GM06990 (cell line): ENCODE data around the gene MTMR10.

Experiments used
- DNase-seq: peaks from one replicate; pipeline ENCODE4 v3.0.0-alpha.2; 2011; ENCODE audit not compliant: insufficient read length; ENCODE audit errors: extremely low read depth
- H3K27me3 ChIP-seq: replicated peaks from 2 replicates; pipeline ENCODE4 v1.6.0; 2011; ENCODE audit warnings: low read length; ENCODE audit not compliant: control insufficient read depth, insufficient read depth
- H3K36me3 ChIP-seq: 2 replicates; pipeline ENCODE4 v1.5.1; 2011; ENCODE audit warnings: low read length; ENCODE audit not compliant: control insufficient read depth, insufficient read depth
- H3K4me3 ChIP-seq: replicated peaks from 2 replicates; pipeline ENCODE4 v1.5.1; 2011; ENCODE audit warnings: low read depth, mild to moderate bottlenecking, control low read depth, low read length
- CTCF ChIP-seq: IDR thresholded peaks from 2 replicates; pipeline ENCODE4 v1.5.1; 2011; ENCODE audit warnings: low read length, control low read depth, mild to moderate bottlenecking, inconsistent platforms; ENCODE audit not compliant: insufficient read depth, poor library complexity, severe bottlenecking

Gene MTMR10

GRCh38 chr15:30984118-30984517, 7.3 kb downstream of the MTMR10 start:
- no peak for DNase-seq
- H3K36me3 ChIP-seq, result peaks cover 3% of the 10 kb centered on the region; the same call in 1 of the 2 replicates
- TF ChIP-seq CTCF, result no peak
- no peak overlapping the region for H3K4me3 ChIP-seq
- H3K27me3 ChIP-seq, result no peaks in the 10 kb centered on the region

- no peak for DNase-seq
- H3K27me3 ChIP-seq, result no peaks in the 10 kb centered on the region
- TF ChIP-seq CTCF, result no peak
- H3K4me3 ChIP-seq, result no peak overlapping the region
- H3K36me3 ChIP-seq, result peaks cover 6% of the 10 kb centered on the region
Observed at GRCh38 chr15:30979457-30979856, 12.0 kb downstream of the MTMR10 start.

GRCh38 chr15:30978328-30978727, 13.1 kb downstream of the MTMR10 start:
- no peak for DNase-seq
- no peak for TF ChIP-seq CTCF
- no peaks in the 10 kb centered on the region for H3K27me3 ChIP-seq
- peaks cover 6% of the 10 kb centered on the region for H3K36me3 ChIP-seq
- no peak overlapping the region for H3K4me3 ChIP-seq

- H3K36me3 ChIP-seq, result peaks cover 4% of the 10 kb centered on the region
- H3K4me3 ChIP-seq, result no peak overlapping the region
- no peak for TF ChIP-seq CTCF
- no peak for DNase-seq
- H3K27me3 ChIP-seq, result no peaks in the 10 kb centered on the region
Observed at GRCh38 chr15:30974112-30974511, 17.3 kb downstream of the MTMR10 start.

GRCh38 chr15:30973379-30973778, 18.0 kb downstream of the MTMR10 start:
- Histone ChIP-seq H3K36me3 (peaks cover 4% of the 10 kb centered on the region), H3K27me3 (no peaks in the 10 kb centered on the region), H3K4me3 (no peak overlapping the region)
- no peak for TF ChIP-seq CTCF
- no peak for DNase-seq

GRCh38 chr15:30969724-30970123, 21.7 kb downstream of the MTMR10 start:
- Histone ChIP-seq H3K27me3 (no peaks in the 10 kb centered on the region), H3K4me3 (no peak overlapping the region), H3K36me3 (no peaks in the 10 kb centered on the region; the same call in 1 of the 2 replicates)
- TF ChIP-seq CTCF, result no peak
- no peak for DNase-seq
